ENCODE results near the gene PDCD4. TPM values are rescaled to one million over a fixed set of nuclear protein-coding genes. Genes with fewer than 3 reads are reported as not detected.

PDCD4 gene
- total and polyA plus RNA-seq, 2 of the 13 experiments (the other 11 are each of a cell fraction or from before 2014, with no cell fraction given): 22.8 to 56.2 TPM

- TF ChIP-seq, protein P1, sequence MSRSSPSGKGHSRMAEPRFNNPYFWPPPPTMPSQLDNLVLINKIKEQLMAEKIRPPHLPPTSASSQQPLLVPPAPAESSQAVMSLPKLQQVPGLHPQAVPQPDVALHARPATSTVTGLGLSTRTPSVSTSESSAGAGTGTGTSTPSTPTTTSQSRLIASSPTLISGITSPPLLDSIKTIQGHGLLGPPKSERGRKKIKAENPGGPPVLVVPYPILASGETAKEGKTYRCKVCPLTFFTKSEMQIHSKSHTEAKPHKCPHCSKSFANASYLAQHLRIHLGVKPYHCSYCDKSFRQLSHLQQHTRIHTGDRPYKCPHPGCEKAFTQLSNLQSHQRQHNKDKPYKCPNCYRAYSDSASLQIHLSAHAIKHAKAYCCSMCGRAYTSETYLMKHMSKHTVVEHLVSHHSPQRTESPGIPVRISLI (CRISPR knock-in tag; IDR thresholded peaks at IDR 0.05; ENCODE audit: borderline replicate concordance): 0 out of 2 replicates have a peak, but pooled peaks have one; percentile 20
- TF ChIP-seq DRAP1 (CRISPR knock-in tag; IDR thresholded peaks at IDR 0.05) (peak; percentile 59; the same call in 1 of the 2 replicates), KMT2B (CRISPR knock-in tag; IDR thresholded peaks at IDR 0.05) (peak; percentile 12), ZNF3 (CRISPR knock-in tag; IDR thresholded peaks at IDR 0.05) (no peak), RFXANK (CRISPR knock-in tag; IDR thresholded peaks at IDR 0.05) (peak; percentile 97), MEF2D (CRISPR knock-in tag; IDR thresholded peaks at IDR 0.05) (0 out of 2 replicates have a peak, but pooled peaks have one; percentile 41), GLI4 (CRISPR knock-in tag; IDR thresholded peaks at IDR 0.05; ENCODE audit: borderline replicate concordance) (peak; percentile 34; the same call in 1 of the 2 replicates), GMEB2 (CRISPR knock-in tag; IDR thresholded peaks at IDR 0.05; ENCODE audit: low read depth) (no peak), TAF15 (IDR thresholded peaks at IDR 0.05; ENCODE audit: low read depth, low read length, poor library complexity, severe bottlenecking) (peak; percentile 54), ZNF282 (IDR thresholded peaks at IDR 0.05; ENCODE audit: partially characterized antibody) (peak; percentile 53)
- TF ChIP-seq, protein P2, sequence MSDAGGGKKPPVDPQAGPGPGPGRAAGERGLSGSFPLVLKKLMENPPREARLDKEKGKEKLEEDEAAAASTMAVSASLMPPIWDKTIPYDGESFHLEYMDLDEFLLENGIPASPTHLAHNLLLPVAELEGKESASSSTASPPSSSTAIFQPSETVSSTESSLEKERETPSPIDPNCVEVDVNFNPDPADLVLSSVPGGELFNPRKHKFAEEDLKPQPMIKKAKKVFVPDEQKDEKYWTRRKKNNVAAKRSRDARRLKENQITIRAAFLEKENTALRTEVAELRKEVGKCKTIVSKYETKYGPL (CRISPR knock-in tag; IDR thresholded peaks at IDR 0.05): 0 out of 2 replicates have a peak, but pooled peaks have one; percentile 5
- TF ChIP-seq, protein P3, sequence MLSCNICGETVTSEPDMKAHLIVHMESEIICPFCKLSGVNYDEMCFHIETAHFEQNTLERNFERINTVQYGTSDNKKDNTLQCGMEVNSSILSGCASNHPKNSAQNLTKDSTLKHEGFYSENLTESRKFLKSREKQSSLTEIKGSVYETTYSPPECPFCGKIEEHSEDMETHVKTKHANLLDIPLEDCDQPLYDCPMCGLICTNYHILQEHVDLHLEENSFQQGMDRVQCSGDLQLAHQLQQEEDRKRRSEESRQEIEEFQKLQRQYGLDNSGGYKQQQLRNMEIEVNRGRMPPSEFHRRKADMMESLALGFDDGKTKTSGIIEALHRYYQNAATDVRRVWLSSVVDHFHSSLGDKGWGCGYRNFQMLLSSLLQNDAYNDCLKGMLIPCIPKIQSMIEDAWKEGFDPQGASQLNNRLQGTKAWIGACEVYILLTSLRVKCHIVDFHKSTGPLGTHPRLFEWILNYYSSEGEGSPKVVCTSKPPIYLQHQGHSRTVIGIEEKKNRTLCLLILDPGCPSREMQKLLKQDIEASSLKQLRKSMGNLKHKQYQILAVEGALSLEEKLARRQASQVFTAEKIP (CRISPR knock-in tag; IDR thresholded peaks at IDR 0.05; ENCODE audit: borderline replicate concordance): no peak
- TF ChIP-seq, protein P4, sequence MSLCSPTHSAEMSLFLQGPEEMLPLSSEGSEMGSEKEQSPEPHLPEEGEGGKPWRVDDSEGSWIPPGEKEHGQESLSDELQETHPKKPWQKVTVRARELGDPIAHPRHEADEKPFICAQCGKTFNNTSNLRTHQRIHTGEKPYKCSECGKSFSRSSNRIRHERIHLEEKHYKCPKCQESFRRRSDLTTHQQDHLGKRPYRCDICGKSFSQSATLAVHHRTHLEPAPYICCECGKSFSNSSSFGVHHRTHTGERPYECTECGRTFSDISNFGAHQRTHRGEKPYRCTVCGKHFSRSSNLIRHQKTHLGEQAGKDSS (CRISPR knock-in tag; IDR thresholded peaks at IDR 0.05; ENCODE audit: borderline replicate concordance, low read depth): no peak
- TF ChIP-seq, protein P5, sequence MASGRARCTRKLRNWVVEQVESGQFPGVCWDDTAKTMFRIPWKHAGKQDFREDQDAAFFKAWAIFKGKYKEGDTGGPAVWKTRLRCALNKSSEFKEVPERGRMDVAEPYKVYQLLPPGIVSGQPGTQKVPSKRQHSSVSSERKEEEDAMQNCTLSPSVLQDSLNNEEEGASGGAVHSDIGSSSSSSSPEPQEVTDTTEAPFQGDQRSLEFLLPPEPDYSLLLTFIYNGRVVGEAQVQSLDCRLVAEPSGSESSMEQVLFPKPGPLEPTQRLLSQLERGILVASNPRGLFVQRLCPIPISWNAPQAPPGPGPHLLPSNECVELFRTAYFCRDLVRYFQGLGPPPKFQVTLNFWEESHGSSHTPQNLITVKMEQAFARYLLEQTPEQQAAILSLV (CRISPR knock-in tag; IDR thresholded peaks at IDR 0.05; ENCODE audit: borderline replicate concordance): 0 out of 2 replicates have a peak, but pooled peaks have one; percentile 41
- TF ChIP-seq, protein P6, sequence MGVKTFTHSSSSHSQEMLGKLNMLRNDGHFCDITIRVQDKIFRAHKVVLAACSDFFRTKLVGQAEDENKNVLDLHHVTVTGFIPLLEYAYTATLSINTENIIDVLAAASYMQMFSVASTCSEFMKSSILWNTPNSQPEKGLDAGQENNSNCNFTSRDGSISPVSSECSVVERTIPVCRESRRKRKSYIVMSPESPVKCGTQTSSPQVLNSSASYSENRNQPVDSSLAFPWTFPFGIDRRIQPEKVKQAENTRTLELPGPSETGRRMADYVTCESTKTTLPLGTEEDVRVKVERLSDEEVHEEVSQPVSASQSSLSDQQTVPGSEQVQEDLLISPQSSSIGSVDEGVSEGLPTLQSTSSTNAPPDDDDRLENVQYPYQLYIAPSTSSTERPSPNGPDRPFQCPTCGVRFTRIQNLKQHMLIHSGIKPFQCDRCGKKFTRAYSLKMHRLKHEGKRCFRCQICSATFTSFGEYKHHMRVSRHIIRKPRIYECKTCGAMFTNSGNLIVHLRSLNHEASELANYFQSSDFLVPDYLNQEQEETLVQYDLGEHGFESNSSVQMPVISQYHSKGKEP (CRISPR knock-in tag; IDR thresholded peaks at IDR 0.05): no peak
- TF ChIP-seq, protein P7, sequence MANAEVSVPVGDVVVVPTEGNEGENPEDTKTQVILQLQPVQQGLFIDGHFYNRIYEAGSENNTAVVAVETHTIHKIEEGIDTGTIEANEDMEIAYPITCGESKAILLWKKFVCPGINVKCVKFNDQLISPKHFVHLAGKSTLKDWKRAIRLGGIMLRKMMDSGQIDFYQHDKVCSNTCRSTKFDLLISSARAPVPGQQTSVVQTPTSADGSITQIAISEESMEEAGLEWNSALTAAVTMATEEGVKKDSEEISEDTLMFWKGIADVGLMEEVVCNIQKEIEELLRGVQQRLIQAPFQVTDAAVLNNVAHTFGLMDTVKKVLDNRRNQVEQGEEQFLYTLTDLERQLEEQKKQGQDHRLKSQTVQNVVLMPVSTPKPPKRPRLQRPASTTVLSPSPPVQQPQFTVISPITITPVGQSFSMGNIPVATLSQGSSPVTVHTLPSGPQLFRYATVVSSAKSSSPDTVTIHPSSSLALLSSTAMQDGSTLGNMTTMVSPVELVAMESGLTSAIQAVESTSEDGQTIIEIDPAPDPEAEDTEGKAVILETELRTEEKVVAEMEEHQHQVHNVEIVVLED (CRISPR knock-in tag; IDR thresholded peaks at IDR 0.05; ENCODE audit: borderline replicate concordance): no peak
Measured at GRCh38 chr10:110871298-110872084, at the start of gene PDCD4 (continued).
